K562 (cell line): ENCODE data around the gene TNC. TPM values are rescaled to one million over a fixed set of nuclear protein-coding genes. Genes with fewer than 3 reads are reported as not detected.

Source experiments
- ATAC-seq: fragments of 200-7000 bp; cut with Tn5 transposase; 3 replicates; pipeline ENCODE4 v1.9.1; 2020; ENCODE audit warnings: moderate library complexity
- BruUV-seq: library from RNA; stranded (reverse); fragments of 400-500 nt; replicated peaks from 2 replicates; lab custom pipeline; 2021; lab: Mats Ljungman, UMichigan
- CTCF ChIA-PET: fragments of 300-600 bp; formaldehyde crosslinking; extraction: SDS; loops from one replicate; lab custom pipeline; 2021; ENCODE audit warnings: low intra/inter-chr PET ratio; lab: Yijun Ruan, JAX
- POLR2A ChIA-PET: fragments of 300-600, 350-650 bp; sonication (Branson Sonifier 250); formaldehyde crosslinking; extraction: SDS; loops from one replicate; lab custom pipeline; 2021; ENCODE audit warnings: antibody characterized with exemption, inconsistent platforms; lab: Yijun Ruan, JAX
- DNase-seq, 4 experiments: peaks; one replicate each; pipeline versions ENCODE4 v3.0.0 to v3.0.0-alpha.2; 2011 to 2018; ENCODE audit warnings: low spot score in 3 of 4, mixed read lengths in 3 of 4; ENCODE audit errors: extremely low read depth in 1 of 4
- FAIRE-seq: peaks from 2 replicates; lab custom pipeline; 2011; peaks lifted over from hg19 to GRCh38; lab: Jason Lieb, UNC
- H2AFZ ChIP-seq: 2 replicates; pipeline ENCODE4 v1.6.0; 2011; ENCODE audit warnings: low read depth, low read length, control low read depth, inconsistent platforms
- H3K27ac ChIP-seq: fragments of 200-600 bp; 3 replicates; pipeline ENCODE4 v1.8.0; 2011; ENCODE audit warnings: low read depth, mild to moderate bottlenecking, control low read depth, inconsistent platforms, low read length, moderate library complexity, mixed read lengths; ENCODE audit errors: extremely low read depth
- H3K27me3 ChIP-seq, 2 experiments: fragments of 300-600 bp in 1 of 2; 2 replicates in 1 of 2; 3 replicates in 1 of 2; pipeline versions ENCODE4 v1.6.0 to v1.8.0; 2011; ENCODE audit warnings: inconsistent platforms in 2 of 2, low read length in 2 of 2, mild to moderate bottlenecking in 1 of 2, mixed read lengths in 1 of 2, moderate library complexity in 1 of 2; ENCODE audit not compliant: control insufficient read depth in 2 of 2, insufficient read depth in 2 of 2
- H3K36me3 ChIP-seq: fragments of 300-600 bp; 3 replicates; pipeline ENCODE4 v1.8.0; 2011; ENCODE audit warnings: mild to moderate bottlenecking, low read length, inconsistent platforms; ENCODE audit not compliant: control insufficient read depth, insufficient read depth
- H3K4me1 ChIP-seq, 2 experiments: fragments of 200-600 bp in 1 of 2; replicated peaks in 1 of 2; 2 replicates in 1 of 2; 3 replicates in 1 of 2; pipeline versions ENCODE4 v1.5.1 to v1.8.0; 2011; ENCODE audit warnings: inconsistent platforms in 2 of 2, low read length in 2 of 2, mild to moderate bottlenecking in 1 of 2, mixed read lengths in 1 of 2, moderate library complexity in 1 of 2; ENCODE audit not compliant: control insufficient read depth in 2 of 2, insufficient read depth in 2 of 2
- H3K4me2 ChIP-seq: 2 replicates; pipeline ENCODE4 v1.6.1; 2011; ENCODE audit warnings: low read length, control low read depth, inconsistent platforms, mixed read lengths; ENCODE audit not compliant: insufficient read depth
- H3K4me3 ChIP-seq: fragments of 200-600 bp; sonication (generic), shearing (Covaris generic); 2 replicates; pipeline ENCODE4 v1.5.1; 2016; ENCODE audit warnings: control low read depth, inconsistent platforms
- H3K79me2 ChIP-seq: fragments of 200-600 bp; 3 replicates; pipeline ENCODE4 v1.8.0; 2011; ENCODE audit warnings: low read length, inconsistent platforms; ENCODE audit not compliant: control insufficient read depth, insufficient read depth
- H3K9ac ChIP-seq, 2 experiments: 2 replicates each; pipeline versions ENCODE4 v1.6.0 to v1.6.1; 2011; ENCODE audit warnings: low read depth in 2 of 2, low read length in 2 of 2, control low read depth in 1 of 2, inconsistent platforms in 1 of 2, mild to moderate bottlenecking in 1 of 2, mixed read lengths in 1 of 2; ENCODE audit not compliant: insufficient read depth in 1 of 2
- H3K9me1 ChIP-seq: one replicate; pipeline ENCODE4 v1.6.0; 2011; ENCODE audit warnings: inconsistent platforms, mild to moderate bottlenecking, low read length, moderate library complexity; ENCODE audit not compliant: control insufficient read depth, insufficient read depth
- H3K9me3 ChIP-seq: replicated peaks from 2 replicates; pipeline ENCODE4 v1.5.1; 2011; ENCODE audit warnings: low read depth, low read length, inconsistent platforms; ENCODE audit not compliant: control insufficient read depth, insufficient read depth
- H4K20me1 ChIP-seq: replicated peaks from 2 replicates; pipeline ENCODE4 v1.6.1; 2011; ENCODE audit warnings: low read length, inconsistent platforms, mixed read lengths; ENCODE audit not compliant: control insufficient read depth, insufficient read depth
- EGR1 ChIP-seq: fragments of 450-650 bp; conservative IDR thresholded peaks from 2 replicates; pipeline ENCODE4 v1.6.1; 2017; ENCODE audit warnings: mild to moderate bottlenecking
- EP300 ChIP-seq: IDR thresholded peaks from 2 replicates; pipeline ENCODE4 v1.6.1; 2012; ENCODE audit warnings: low read length, improper control_type of control experiment
- HDGF ChIP-seq: fragments of 450-650 bp; IDR thresholded peaks from 2 replicates; pipeline ENCODE4 v1.6.1; 2016
- MGA ChIP-seq: fragments of 450-650 bp; IDR thresholded peaks from 2 replicates; pipeline ENCODE4 v1.6.1; 2016; ENCODE audit warnings: mild to moderate bottlenecking, moderate library complexity
- NFYB ChIP-seq: IDR thresholded peaks from 2 replicates; pipeline ENCODE4 v1.6.1; 2011; ENCODE audit warnings: mild to moderate bottlenecking, moderate library complexity; ENCODE audit not compliant: insufficient read length; ENCODE audit errors: extremely low read depth
- PHB ChIP-seq: fragments of 250-450 bp; sonication (Bioruptor Pico); IDR thresholded peaks from 2 replicates; pipeline ENCODE4 v1.5.0; 2021
- POU5F1 ChIP-seq: fragments of 150-350 bp; IDR thresholded peaks from 2 replicates; pipeline ENCODE4 v1.6.1; 2014; ENCODE audit warnings: borderline replicate concordance, low read length, low read depth, mild to moderate bottlenecking; ENCODE audit not compliant: partially characterized antibody
- ZFP36 ChIP-seq: fragments of 150-350 bp; IDR thresholded peaks from 2 replicates; pipeline ENCODE4 v1.6.1; 2018; ENCODE audit warnings: low read length, low read depth; ENCODE audit not compliant: partially characterized antibody
- ZNF133 ChIP-seq: fragments of 250-450 bp; sonication (Bioruptor Pico); IDR thresholded peaks from 2 replicates; pipeline ENCODE4 v1.4.0; 2020; ENCODE audit warnings: mild to moderate bottlenecking
- ZNF23 ChIP-seq: fragments of 250-450 bp; sonication (Bioruptor Pico); IDR thresholded peaks from 2 replicates; pipeline ENCODE4 v1.4.0; 2020; ENCODE audit warnings: mild to moderate bottlenecking
- ZNF324 ChIP-seq: fragments of 250-450 bp; sonication (Bioruptor Pico); IDR thresholded peaks from 2 replicates; pipeline ENCODE4 v1.4.0; 2020; ENCODE audit warnings: mild to moderate bottlenecking
- WGBS: fragments of 100-300 bp; shearing (Covaris generic); methylation state at CpG from one replicate; pipeline ENCODE4 v1.1.6; 2016; ENCODE audit warnings: low coverage, mixed read lengths; ENCODE audit not compliant: insufficient coverage; ENCODE audit errors: missing lambda C conversion rate; 5-methylcytosine and 5-hydroxymethylcytosine counted together
- in situ Hi-C: fragments of 300-500 bp; cut with MboI; formaldehyde crosslinking; loops from 4 replicates; pipeline ENCODE4 v1.15.0; 2018; ENCODE audit warnings: inconsistent platforms, mixed read lengths
- intact Hi-C: fragments of 100-400 bp; cut with micrococcal nuclease; formaldehyde crosslinking; loops from 2 replicates; pipeline ENCODE4 v1.14.2; 2022
- polyA plus RNA-seq, 8 experiments: library from polyadenylated mRNA; depleted of rRNA in 4 of 8; stranded (reverse) in 5 of 8; unstranded in 3 of 8; fragments of >200 nt; fragmentation: Nextera tagmentation in 2 of 8; fragmentation: Illumina TruSeq in 1 of 8; extraction: Ambion mirVana in 2 of 8; extraction: Trizol in 1 of 8; gene quantifications; 2 replicates each; pipeline versions ENCODE4 v1.2.1 to v1.2.3, GENCODE V29; 2011 to 2014; ENCODE audit warnings: inconsistent platforms in 1 of 8, missing spikeins in 1 of 8
- total RNA-seq, 7 experiments: library from RNA; depleted of rRNA in 6 of 7; stranded (reverse); fragments of >200 nt in 6 of 7; fragmentation: Illumina TruSeq in 2 of 7; extraction: Trizol in 2 of 7; gene quantifications; 2 replicates each; pipeline versions ENCODE4 v1.2.1 to v1.2.3, GENCODE V29; 2011 to 2021; ENCODE audit warnings: low replicate concordance in 1 of 7

TNC gene
- total and polyA plus RNA-seq, 9 of the 15 experiments (the other 6 are each of a cell fraction or from before 2014, with no cell fraction given): under 0.01 to 0.29 TPM; not detected in 7

- FAIRE-seq (no peak), DNase-seq (no peak), ATAC-seq (no peak)
- H3K27ac ChIP-seq: no peak overlapping the region
- no peak overlapping the region for H3K9ac ChIP-seq
- in situ Hi-C loops: no loop called here
- CTCF ChIA-PET: no interaction called here
- intact Hi-C loops: no loop called here
- H3K4me3 ChIP-seq: no peak overlapping the region
- POLR2A ChIA-PET: no interaction called here
- H3K9me1 ChIP-seq: no peaks in the 10 kb centered on the region
- H2AFZ ChIP-seq: no peak overlapping the region
- H3K9me3 ChIP-seq: no peaks in the 10 kb centered on the region
- H4K20me1 ChIP-seq: no peaks in the 10 kb centered on the region
- 0% methylated on average over 2 of the region's 2 CpGs for WGBS
- no peaks in the 10 kb centered on the region for H3K79me2 ChIP-seq
- H3K4me2 ChIP-seq: no peak overlapping the region
- no peak for TF ChIP-seq ZFP36
- TF ChIP-seq MGA: no peak
- TF ChIP-seq ZNF324 (CRISPR knock-in tag): no peak
- TF ChIP-seq HDGF: no peak
- no peak for TF ChIP-seq POU5F1
- TF ChIP-seq PHB: no peak
- no peak for TF ChIP-seq ZNF133 (CRISPR knock-in tag)
- TF ChIP-seq EGR1: no peak
- no peak for TF ChIP-seq ZNF23 (CRISPR knock-in tag)
- TF ChIP-seq NFYB: no peak
- TF ChIP-seq EP300: no peak
- H3K36me3 ChIP-seq: no peaks in the 10 kb centered on the region
- no TSS peak for BruUV-seq
- H3K27me3 ChIP-seq: no peaks in the 10 kb centered on the region
- H3K4me1 ChIP-seq: no peaks in the 10 kb centered on the region
Observed at GRCh38 chr9:115157245-115157674, 39.3 kb upstream of the TNC start.
